ENCODE results near the gene MINDY4.
"Not testable (repeated sequence)": the region's sequence is repeated elsewhere in the genome, so short reads cannot be mapped to it uniquely, and the experiment has no call there.

The MINDY4 gene

DNA sequence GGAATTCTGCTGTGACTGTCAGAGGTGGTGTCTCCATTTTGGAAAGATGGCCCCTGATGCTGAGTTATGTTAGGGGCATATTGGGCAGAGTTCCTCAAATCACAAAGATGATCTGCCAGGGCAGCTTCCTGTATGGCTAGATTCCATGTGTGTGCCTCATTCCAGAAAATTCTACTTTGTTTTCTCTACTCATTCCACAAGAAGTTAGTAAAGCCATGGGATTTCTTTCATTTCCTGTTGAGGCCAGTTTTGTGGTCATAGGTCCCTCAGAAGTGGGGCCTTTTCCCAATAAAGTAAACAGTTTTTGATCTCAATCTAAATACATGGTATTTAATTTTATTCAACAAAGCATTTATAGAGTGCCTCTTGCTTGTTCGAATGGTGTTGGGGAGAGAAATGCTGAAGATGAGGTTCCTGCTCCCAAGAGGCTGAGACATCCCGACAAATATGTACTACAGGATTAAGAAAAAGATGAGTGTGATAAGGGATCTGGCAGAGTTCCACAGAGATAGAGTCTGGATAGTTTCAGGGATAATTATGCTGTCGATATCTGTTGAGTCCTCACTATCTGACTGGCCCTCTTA is 33.0 kb downstream of the MINDY4 start:
- DNase-seq (ENCODE audit: low spot score) = no peak

DNA sequence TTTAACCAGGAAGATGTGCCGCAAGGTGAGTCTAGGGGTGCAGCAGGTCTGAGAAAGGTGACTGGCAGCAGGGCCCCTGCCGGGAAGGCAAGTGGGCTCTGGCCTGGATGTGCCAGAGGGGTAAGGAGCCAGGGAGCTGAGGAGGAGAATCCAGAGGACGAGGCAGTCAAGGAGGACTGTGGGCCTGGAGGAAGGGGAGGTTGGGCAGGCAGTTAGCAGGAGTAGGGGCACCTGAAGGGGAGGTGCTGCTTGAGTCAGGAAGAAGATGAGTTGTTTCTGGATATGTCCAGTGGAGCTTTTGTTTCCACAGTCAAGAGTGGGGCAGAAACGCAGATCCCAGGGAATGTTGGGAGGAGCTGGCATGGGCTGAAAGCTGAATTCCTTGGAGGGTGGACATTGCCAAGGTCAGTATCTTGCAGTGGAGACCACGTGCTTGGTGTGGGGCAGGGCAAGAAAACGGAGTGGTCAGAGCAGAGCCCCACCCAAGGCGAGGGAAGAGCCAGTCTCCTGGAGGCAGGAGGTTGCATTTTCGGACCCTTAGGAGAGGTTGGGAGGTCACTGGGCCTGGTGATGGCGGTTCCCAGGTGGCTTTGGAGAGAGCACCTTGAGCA is 34.0 kb downstream of the MINDY4 start:
- DNase-seq (ENCODE audit: low spot score) = no peak

DNA sequence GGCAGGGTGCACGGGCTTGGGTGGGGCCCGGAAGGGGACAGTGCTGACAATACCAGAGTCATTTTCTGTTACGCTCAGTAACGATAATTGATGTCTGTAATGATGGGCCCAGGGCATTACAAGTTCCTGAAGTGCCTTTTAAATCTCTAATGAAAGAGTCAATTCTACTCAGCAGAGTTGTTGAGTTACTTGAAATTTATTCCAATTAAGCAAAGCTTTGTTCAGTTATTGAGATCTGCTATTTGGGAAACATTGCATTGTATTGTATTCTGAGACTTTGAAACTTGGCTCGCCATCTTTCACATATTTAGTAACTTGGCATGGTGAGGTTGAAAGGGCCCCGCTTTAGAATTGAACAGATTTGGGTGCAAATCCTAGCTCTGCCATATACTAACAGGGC is 34.7 kb downstream of the MINDY4 start:
- no peak for DNase-seq (ENCODE audit: low spot score)

DNA sequence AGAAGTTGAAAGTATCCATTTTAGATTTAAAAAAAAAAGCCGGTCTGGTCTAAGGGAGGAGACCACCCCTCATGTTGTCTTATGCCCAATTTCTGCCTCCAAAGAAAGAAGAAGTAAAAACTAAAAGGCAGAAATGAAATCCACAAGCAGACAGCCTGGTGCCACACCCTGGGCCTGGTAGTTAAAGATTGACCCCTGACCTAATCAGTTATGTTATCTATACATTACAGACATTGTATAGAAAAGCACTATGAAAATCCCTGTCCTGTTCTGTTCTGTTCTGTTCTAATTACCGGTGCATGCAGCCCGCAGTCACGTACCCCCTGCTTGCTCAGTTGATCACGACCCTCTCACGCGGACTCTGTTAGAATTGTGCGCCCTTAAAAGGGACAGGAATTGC is 36.3 kb downstream of the MINDY4 start:
- DNase-seq (ENCODE audit: low spot score) = not testable (repeated sequence)

DNA sequence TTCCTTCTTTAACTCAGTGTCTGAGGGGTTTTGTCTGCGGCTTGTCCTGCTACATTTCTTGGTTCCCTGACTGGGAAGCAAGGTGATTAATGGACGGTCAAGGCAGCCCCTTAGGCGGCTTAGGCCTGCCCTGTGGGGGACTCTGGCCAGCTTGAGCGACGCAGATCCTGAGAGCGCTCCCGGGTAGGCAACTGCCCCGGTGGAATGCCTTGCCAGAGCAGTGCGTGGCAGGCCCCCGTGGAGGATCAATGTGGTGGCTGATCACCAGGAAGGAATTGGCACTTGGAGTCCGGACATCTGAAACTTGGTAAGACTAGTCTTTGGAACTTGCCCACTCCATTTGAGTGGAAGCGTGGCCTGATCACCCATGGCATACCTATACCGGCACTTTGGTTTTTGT is 36.7 kb downstream of the MINDY4 start:
- DNase-seq (ENCODE audit: low spot score) = not testable (repeated sequence)

DNA sequence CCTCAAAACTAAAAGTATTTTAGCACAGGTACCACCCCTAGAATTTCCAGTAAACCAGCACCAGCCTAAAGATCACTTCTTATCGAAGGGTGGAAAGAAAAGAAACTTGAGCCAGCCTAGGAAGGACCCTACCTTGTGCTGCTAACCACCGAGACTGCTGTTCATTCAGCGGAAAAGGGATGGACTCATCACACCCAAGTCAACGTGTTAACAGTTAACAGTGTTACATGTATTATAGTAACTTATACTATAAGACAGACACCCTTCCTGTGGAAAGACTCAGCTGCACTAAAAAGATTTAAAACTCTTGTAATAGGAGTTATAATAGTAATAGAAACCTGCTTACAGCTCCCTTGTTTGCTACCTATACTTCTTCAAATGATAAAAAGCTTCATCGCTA is 39.8 kb downstream of the MINDY4 start:
- DNase-seq (ENCODE audit: low spot score) = no peak

DNA sequence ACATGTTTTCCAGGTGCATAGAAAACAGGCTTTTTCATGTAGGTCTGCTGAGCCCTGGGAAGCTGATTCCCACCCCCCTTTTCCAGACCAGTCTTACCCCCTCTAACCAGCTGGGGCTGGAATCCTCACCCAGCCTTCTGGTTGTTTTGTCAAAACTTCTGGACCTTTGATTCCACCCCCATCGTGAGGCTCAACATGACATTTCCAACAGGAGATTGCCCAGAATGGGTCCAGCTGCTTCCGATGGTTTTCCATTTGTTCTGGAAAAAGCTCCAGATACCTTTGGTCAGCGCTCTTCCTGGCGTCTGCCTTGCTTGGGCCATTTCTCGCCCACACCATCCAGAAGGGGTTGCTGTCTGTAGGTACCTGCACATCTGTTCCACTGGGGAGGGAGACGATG is 41.5 kb downstream of the MINDY4 start:
- DNase-seq (ENCODE audit: low spot score) = no peak

DNA sequence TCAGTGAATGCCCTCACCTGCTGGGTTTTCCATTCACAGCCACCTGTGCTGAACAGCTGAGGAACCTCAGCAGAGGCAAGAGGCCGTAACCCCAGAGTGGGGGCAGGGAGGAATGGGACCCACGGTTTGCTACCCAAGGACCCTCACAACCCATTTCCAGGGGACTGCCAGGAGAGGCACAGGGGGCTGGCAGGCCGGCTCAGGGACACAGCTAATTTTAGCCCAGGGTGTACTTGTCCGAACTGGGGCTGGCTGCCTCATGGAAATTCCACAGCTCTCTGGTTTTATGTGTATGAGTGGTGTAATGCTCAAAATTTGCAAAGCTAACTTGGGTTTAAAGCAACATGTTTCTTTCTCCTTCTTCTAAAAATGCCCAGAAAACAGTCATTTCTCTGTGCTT is 42.2 kb downstream of the MINDY4 start:
- no peak for DNase-seq (ENCODE audit: low spot score)

DNA sequence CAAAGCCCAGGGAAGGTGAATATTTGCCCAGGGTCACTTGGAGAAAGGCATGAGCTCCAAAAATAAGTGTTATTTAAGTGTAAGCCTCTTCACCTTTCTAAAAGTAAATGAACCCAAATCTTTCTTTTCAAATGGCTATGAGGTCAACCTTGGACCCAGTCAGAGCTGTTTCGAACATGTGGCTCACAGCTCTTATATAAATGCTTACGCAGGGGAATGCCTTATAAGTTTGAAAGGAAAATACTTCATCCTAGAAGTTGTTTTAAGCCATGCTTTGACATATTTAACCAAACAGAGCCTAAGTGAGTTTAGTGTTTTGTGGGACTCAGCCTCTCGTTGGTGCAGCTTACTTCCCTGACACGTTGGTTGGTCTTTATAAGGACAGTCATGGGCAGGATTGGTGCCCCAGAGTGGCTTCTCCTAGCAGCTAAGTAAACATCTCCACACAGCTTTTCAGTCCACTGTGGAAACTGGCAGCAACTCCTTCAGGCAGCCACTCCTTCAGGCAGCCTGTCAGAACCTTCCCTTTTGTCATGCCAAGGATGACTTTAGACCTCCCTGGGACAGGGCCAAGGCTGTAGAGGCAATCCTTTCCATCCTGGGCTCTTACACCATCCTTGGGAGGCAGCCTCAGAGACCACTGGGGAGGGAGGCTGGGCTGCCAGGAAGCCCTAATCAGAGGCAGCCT is 43.6 kb downstream of the MINDY4 start:
- DNase-seq (ENCODE audit: low spot score) = peak; percentile 17

DNA sequence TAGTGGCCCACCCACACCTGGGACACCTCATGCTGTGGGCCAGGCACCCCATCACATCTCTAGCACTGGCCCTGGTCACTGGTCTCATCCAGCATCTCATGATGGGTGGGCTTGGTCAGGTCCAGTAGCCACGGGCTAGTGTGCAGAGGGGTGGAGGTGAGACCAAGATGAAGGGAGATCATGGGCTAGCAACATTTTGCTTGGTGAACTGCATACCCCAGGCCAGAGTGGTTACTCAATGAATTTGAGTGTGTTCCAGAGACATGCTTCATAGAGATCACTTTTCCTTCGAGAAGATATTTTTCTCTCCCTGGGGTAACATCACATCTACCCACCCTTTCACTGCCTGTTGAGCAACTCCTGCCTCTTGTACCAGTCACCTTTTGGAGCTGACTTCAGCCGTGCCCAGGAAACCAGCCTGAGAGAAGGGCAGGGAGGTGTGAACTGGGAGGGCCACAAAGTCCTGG is 44.2 kb downstream of the MINDY4 start:
- no peak for DNase-seq (ENCODE audit: low spot score)

DNA sequence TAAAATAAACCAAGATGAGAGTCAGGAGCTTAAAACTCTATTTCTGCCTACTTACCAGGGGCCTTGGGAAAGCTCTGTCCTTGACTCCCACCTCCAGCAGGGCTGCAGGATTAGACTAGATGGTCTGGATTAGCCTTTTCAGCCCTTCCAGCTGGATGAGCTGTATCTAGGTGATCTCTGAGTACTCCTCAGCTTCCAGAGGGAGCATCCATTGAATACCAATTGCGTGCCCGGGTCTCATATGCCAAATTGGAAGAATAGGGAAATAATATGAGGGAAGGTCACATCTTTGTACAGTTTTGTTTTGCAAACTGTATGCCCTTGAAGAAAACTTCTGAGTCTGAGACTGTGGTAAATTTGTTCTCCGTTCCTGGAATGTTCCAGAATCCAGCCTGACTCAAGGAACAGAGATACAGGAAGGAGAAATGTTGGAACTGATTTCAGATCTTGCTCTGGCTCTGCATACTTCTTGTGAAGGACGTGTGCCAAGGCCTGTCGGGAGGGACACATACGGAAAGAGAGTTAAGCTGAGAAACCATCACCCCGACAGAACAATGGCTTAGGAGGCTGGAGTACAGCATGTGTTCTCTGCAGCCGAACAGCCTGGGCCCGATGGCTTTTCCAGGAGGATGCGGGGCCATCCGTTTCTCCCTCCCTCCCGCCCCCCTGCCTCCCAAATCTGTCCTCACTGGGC is 44.9 kb downstream of the MINDY4 start:
- DNase-seq (ENCODE audit: low spot score) = peak; percentile 35

DNA sequence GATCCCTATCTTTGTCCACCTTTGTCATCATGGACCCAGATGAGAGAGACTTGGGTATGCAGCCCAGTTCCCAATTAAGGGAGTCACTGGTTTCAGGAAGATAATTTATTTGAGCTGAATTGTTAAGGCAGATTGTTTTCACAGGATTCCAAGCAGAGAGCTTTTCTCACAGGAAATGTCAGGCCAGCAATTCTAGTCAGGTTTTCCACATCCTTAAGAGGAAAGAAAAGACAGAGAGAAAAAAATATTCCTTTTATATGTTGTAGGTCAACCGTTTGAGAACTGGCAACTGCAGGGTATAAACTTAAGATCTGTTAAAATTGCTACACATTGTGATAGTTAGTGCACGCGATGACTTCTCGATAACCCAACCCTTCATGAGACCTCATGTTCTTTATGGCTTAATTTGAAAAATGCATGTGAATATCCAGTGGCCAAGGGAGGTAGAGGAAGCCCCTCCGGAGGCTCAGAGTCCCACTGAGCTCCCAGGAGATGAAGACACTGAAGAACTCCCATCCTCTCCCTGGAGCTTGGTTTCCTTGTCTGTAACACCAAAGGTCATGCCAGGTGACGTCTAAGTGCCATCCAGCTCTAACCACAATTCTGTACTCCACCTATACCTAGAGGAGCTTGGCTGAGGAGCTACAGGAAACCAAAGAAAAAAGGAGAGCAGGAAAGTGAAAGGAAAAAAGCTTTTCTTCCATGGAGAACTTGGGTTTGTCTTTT is 45.6 kb downstream of the MINDY4 start:
- peak; percentile 18 for DNase-seq (ENCODE audit: low spot score)

DNA sequence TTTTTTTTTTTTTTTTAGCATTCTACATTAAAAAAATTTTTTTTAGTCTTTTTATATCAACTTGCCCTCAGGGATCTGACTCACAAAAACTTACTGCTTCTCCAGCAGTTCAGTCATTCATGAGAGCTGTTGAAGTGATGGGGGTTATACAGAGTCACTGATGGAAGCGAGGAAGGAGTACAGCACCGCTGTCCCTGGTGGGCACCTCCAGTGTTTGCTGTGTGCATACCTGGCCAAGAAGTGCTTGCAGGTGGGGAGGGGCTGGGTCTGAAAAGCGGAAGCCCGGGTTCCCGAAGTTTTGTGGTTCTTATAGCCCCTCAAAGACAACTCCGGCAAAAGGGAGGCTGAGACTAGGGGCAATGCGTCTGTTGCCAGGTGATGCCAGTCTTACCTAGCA is 46.2 kb downstream of the MINDY4 start:
- no peak for DNase-seq (ENCODE audit: low spot score)

DNA sequence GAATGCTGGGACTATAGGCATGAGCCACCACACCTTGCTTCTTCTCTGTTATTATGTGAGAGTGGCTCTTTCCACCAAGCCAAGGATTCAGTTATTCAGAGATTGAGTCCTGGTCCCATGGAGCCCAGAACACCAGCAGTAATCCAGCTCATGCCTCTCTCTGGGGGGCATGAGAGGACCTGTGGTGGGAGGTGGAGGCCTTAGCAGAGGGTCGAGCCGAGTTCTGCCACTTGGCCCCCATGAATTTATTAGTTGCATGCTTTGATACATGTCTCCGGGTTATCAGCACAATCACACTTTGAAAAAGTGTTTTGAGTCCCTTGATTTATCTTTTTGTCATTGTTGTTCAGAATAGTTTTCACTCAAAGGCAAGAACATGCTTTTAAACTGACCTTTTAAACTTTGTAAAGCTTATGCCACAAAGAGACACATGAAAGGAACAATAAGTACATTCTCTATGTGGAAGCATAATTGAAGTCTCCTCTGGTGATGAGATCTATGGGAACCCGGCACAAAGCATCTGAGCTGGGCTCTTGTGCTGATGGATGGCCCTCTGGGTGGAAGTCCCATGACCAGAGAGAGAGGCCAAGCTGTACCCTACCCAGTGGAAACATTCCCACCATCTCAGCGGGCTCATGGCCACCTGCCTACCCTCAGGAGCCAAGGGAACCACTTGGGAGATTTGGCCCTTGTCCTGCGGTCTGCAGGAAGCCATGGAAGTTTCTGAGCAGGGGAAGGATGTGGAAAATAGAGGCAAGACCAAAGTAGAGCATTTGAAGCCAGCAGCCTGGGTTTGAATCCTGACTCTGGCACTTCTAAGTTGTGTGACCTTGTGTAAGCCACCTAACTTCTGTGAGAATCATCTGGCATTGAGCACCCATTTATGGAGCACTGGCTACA is 53.9 kb downstream of the MINDY4 start:
- peak; percentile 24 for DNase-seq (ENCODE audit: low spot score)

DNA sequence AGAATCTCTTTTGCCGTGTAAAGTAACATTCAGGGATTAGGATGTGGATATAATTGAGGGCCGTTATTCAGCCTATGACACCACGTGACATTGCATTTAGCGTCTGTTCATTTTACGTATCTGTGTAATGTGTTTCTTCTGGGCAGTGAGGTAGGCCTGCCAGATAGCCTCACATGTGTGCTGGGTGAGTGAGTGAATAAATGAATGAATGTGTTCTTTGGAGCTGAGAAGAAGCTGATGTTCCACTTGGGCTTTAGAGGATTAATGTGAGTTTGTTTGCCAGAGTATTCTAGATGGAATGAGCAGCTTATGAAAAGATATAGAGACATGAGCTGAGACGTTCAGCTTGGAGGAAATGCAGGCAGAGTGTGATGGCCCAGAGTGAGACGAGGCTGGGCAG is 55.0 kb downstream of the MINDY4 start:
- DNase-seq (ENCODE audit: low spot score) = no peak

DNA sequence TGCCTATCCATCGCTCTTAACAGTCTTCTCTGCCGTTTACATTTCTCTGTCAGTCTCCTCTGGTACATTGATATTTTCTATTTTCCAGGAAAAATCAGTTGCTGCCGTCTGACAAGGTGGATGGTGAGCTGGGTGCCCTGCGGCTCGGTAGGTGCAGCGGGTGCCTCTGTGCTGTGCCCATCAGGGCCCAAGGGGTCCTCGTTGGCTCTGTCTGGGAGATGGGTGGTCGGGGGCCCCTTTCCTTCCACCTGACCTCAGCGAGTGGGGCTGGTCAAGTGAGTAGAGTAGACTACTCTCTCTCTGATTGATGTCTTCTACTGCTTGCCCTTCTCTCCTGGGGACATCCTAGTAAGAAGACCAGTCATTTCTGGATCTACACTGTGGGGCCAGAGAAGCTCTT is 57.4 kb downstream of the MINDY4 start:
- DNase-seq (ENCODE audit: low spot score) = no peak

DNA sequence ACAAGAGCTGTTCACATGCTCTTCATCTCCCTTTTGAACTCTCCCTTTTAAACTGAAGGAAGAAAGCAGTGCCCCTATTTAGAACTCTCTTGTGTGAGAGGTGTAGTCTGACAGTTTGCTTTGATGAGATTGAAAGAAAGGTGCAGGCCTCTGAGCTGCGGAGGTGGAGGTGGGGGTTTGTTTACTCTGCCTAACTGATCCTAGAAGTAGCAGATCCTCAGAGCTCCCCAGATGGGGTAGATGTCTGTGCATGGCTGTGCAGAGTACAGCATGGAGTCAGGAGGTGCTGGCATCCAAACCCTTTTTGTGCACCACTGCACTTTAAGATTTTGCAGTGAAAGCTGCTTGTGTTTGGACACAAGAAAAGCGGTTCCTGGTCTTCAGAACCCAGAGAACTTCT is 58.3 kb downstream of the MINDY4 start:
- no peak for DNase-seq (ENCODE audit: low spot score)

DNA sequence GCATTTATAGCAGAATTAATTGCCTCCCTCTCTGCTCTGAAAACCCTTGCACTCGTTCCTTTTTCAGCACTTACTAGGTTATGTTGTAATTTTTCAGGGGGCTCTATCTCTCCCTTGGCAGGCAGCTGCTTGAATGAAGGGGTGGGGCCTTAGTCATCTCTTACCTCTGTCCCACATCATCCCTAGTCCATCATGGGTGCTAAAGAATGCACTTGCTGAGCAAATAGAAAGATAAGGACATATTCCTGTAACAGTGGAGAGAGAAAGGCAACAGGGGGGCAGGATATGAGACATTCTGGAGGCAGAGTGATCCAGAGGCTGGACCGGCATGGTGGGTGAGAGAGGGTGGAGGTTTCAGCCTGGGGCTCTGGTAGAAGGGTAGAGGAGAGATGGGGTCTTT is 60.0 kb downstream of the MINDY4 start:
- DNase-seq (ENCODE audit: low spot score) = no peak

DNA sequence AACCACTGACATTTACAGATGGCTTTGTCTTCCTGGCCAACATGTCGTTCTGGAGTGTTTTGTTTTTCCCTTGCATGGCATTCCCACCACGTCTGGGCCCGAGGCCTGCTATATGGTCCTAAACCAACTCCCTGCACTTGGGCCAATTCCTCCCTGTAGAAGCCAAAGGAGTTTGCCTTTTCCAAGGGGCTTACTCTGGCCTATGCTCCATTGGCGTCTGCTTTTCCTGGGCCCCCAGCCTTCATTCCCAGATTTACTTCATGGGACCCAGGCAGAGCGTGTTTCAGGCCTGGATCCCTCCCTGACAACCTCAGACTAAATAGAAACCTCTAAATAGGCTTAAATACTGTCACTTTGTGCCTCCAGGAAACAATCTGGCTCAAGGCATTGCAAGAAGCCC is 60.7 kb downstream of the MINDY4 start:
- DNase-seq (ENCODE audit: low spot score) = no peak

DNA sequence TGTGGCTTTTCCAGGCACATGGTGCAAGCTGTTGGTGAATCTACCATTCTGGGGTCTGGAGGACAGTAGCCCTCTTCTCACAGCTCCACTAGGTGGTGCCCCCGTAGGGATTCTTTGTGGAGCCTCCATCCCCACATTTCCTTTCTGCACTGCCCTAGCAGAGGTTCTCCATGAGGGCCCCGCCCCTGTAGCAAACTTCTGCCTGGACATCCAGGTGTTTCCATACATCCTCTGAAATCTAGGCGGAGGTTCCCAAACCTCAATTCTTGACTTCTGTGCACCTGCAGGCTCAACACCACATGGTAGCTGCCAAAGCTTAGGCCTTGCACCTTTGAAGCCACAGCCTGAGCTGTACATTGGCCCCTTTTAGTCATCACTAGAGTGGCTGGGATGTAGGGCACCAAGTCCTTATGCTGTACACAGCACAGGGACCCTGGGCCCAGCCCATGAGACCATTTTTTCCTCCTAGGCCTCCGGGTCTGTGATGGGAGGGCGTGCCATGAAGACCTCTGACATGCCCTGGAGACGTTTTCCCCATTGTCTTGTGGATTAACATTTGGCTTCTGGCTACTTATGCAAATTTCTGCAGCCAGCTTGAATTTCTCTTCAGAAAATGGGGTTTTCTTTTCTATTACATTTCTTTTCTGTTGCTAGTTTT is 62.9 kb downstream of the MINDY4 start:
- not testable (repeated sequence) for DNase-seq (ENCODE audit: low spot score)

All from Ammon's horn (tissue), 1 donor.